ENCODE results near the gene CANX. TPM values are rescaled to one million over a fixed set of nuclear protein-coding genes. Genes with fewer than 3 reads are reported as not detected.
A peak's percentile ranks its signal among the peaks of the same experiment; 100 is the strongest.

CANX gene
- total and polyA plus RNA-seq, 9 of the 15 experiments (the other 6 are each of a cell fraction or from before 2014, with no cell fraction given), result 155 to 893 (median 589) TPM

GRCh38 chr5:179730852-179731251 lies 32.1 kb downstream of the CANX start (continued):
- TF ChIP-seq ZNF780A (CRISPR knock-in tag; IDR thresholded peaks at IDR 0.05) (no peak), ZBTB1 (CRISPR knock-in tag; IDR thresholded peaks at IDR 0.05; ENCODE audit: borderline replicate concordance, low read depth) (no peak), STAT6 (CRISPR knock-in tag; IDR thresholded peaks at IDR 0.05) (no peak), POLR2G (IDR thresholded peaks at IDR 0.05; ENCODE audit: low read depth, low read length) (no peak), TAF7 (tag; IDR thresholded peaks at IDR 0.05) (no peak), REST (IDR thresholded peaks at IDR 0.05; ENCODE audit: borderline replicate concordance) (peak; percentile 35; the same call in 1 of the 2 replicates), REST (CRISPR knock-in tag; IDR thresholded peaks at IDR 0.05; ENCODE audit: low read depth) (no peak), ETV6 (IDR thresholded peaks at IDR 0.05; ENCODE audit: borderline replicate concordance in 1 of 2, low read depth in 2 of 2, low read length in 1 of 2) (no peak), ETV6 (CRISPR knock-in tag; IDR thresholded peaks at IDR 0.05; ENCODE audit: borderline replicate concordance) (no peak), ZNF41 (CRISPR knock-in tag; conservative IDR thresholded peaks at IDR 0.05) (no peak), SMAD3 (CRISPR knock-in tag; conservative IDR thresholded peaks at IDR 0.05) (no peak), U2AF2 (optimal IDR thresholded peaks at IDR 0.05; ENCODE audit: low read depth, low read length) (no peak), TCF7L2 (IDR thresholded peaks at IDR 0.05; ENCODE audit: low read depth, low read length) (no peak), POLR2B (IDR thresholded peaks at IDR 0.05; ENCODE audit: low read depth, partially characterized antibody) (peak; percentile 60)
